ENCODE measurements around the gene DPP10.

GRCh38 chr2:115460008-115460407 lies 1017.6 kb downstream of the DPP10 start:
- TF ChIP-seq, protein P1, sequence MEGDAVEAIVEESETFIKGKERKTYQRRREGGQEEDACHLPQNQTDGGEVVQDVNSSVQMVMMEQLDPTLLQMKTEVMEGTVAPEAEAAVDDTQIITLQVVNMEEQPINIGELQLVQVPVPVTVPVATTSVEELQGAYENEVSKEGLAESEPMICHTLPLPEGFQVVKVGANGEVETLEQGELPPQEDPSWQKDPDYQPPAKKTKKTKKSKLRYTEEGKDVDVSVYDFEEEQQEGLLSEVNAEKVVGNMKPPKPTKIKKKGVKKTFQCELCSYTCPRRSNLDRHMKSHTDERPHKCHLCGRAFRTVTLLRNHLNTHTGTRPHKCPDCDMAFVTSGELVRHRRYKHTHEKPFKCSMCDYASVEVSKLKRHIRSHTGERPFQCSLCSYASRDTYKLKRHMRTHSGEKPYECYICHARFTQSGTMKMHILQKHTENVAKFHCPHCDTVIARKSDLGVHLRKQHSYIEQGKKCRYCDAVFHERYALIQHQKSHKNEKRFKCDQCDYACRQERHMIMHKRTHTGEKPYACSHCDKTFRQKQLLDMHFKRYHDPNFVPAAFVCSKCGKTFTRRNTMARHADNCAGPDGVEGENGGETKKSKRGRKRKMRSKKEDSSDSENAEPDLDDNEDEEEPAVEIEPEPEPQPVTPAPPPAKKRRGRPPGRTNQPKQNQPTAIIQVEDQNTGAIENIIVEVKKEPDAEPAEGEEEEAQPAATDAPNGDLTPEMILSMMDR (IDR thresholded peaks at IDR 0.05) = no peak
- TF ChIP-seq EP300 (IDR thresholded peaks at IDR 0.05) = no peak
- TF ChIP-seq POLR2A (IDR thresholded peaks at IDR 0.05) = no peak
